ENCODE data around the gene EXOC4. TPM values are rescaled to one million over a fixed set of nuclear protein-coding genes. Genes with fewer than 3 reads are reported as not detected.

Gene EXOC4
- total and polyA plus RNA-seq, 7 donors = 7.6 to 63.0 (median 29.1) TPM

DNA sequence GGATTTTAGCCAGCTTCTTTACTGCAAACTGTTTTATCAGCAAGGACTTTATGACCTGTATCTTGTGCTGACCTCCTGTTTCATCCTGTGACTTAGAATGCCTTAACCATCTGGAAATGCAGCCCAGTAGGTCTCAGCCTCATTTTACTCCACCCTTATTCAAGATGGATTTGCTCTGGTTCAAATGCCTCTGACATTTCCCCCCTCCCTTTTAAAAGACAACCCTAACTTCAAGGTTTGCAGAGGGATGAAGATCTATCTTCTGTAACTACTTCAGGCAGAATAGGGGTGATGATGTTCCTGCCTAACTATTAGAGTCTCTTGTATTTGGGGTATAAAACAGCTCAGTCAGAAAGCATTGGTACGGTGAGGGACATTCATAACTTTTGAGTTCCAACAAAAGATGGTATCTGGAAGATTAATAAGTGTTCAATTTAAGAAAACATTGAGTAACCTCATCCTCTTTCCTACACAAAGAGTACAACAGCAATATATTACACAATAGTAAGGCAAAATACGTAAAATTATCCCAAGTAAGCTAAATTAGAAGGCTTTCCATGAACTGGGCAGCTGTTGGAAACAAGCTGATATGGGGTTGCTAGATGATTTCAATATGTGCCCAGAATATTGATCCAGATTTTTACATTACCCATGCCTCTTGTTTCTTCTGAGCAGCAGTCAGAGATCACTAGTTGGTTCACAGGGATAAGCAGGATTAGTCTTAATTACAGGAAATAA lies 834.3 kb downstream of the EXOC4 start:
- ATAC-seq (no peak), DNase-seq (no peak)
- no peaks in the 10 kb centered on the region for H3K9me3 ChIP-seq
- H3K4me1 ChIP-seq = no peaks in the 10 kb centered on the region
- TF ChIP-seq, protein P1, sequence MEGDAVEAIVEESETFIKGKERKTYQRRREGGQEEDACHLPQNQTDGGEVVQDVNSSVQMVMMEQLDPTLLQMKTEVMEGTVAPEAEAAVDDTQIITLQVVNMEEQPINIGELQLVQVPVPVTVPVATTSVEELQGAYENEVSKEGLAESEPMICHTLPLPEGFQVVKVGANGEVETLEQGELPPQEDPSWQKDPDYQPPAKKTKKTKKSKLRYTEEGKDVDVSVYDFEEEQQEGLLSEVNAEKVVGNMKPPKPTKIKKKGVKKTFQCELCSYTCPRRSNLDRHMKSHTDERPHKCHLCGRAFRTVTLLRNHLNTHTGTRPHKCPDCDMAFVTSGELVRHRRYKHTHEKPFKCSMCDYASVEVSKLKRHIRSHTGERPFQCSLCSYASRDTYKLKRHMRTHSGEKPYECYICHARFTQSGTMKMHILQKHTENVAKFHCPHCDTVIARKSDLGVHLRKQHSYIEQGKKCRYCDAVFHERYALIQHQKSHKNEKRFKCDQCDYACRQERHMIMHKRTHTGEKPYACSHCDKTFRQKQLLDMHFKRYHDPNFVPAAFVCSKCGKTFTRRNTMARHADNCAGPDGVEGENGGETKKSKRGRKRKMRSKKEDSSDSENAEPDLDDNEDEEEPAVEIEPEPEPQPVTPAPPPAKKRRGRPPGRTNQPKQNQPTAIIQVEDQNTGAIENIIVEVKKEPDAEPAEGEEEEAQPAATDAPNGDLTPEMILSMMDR (IDR thresholded peaks at IDR 0.05) = no peak
- H3K27me3 ChIP-seq (ENCODE audit: insufficient read depth in 3 of 3, low read length in 2 of 3) = no peaks in the 10 kb centered on the region
- no peak overlapping the region for H3K27ac ChIP-seq
- H3K36me3 ChIP-seq (ENCODE audit: insufficient read depth in 1 of 2, low read depth in 1 of 2) = no peaks in the 10 kb centered on the region
- 94 to 97% (median 96%) methylated on average over 2 of the region's 2 CpGs for WGBS, 3 donors
- H3K4me3 ChIP-seq = no peak overlapping the region
- intact Hi-C loops (cut with DNase I) = no loop called here

DNA sequence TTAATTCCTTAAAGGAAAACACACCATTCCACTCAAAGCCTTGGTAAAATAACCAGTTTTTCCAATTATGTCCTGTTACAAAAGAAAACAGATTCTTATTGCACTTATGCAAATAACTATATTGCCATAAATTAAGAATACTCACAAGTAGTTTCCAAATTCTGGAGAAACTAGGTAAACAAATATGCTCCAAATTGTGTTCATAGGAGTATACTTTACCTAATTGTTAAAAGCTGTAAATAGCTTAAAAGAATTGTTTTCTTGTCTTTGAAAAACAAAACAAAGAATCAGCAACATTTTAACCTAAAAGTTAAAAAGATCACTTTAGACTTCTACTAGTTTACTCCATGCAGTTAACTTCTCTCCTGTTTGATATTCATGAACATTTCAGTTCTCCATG lies 835.3 kb downstream of the EXOC4 start:
- TF ChIP-seq, protein P1 (IDR thresholded peaks at IDR 0.05) = no peak
- intact Hi-C loops (cut with DNase I) = no loop called here
- Histone ChIP-seq H3K27me3 (ENCODE audit: insufficient read depth in 3 of 3, low read length in 2 of 3) (no peaks in the 10 kb centered on the region), H3K4me3 (no peak overlapping the region), H3K9me3 (no peaks in the 10 kb centered on the region), H3K4me1 (no peaks in the 10 kb centered on the region), H3K27ac (no peak overlapping the region), H3K36me3 (ENCODE audit: insufficient read depth in 1 of 2, low read depth in 1 of 2) (no peaks in the 10 kb centered on the region)
- no peak for DNase-seq
- no peak for ATAC-seq

DNA sequence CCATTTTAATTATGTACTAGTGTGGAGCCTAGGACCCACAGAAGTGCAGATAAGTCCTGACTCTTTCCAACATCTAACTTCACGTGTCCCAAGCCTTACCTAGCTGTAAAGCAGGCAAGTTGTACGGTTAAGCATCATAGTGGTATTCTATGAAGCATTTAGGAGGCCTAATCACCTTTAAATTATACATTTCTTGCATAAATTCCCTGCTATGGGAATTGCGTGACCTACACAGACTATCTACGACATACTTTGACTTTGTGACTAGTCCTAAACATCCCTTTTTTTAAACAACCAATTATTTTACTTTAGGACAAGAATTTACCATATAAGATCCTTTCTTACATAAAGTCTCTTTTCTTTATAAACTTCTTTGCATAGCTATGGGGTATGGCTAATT lies 836.6 kb downstream of the EXOC4 start:
- H3K4me1 ChIP-seq = no peaks in the 10 kb centered on the region
- H3K36me3 ChIP-seq (ENCODE audit: insufficient read depth in 1 of 2, low read depth in 1 of 2) = no peaks in the 10 kb centered on the region
- ATAC-seq (no peak), DNase-seq (no peak)
- intact Hi-C loops (cut with DNase I) = no loop called here
- TF ChIP-seq, protein P1 (IDR thresholded peaks at IDR 0.05) = no peak
- no peaks in the 10 kb centered on the region for H3K27me3 ChIP-seq (ENCODE audit: insufficient read depth in 3 of 3, low read length in 2 of 3)
- H3K9me3 ChIP-seq = no peaks in the 10 kb centered on the region
- 71 to 80% (median 78%) methylated on average over 4 of the region's 4 CpGs for WGBS, 3 donors
- no peak overlapping the region for H3K4me3 ChIP-seq
- H3K27ac ChIP-seq = no peak overlapping the region

DNA sequence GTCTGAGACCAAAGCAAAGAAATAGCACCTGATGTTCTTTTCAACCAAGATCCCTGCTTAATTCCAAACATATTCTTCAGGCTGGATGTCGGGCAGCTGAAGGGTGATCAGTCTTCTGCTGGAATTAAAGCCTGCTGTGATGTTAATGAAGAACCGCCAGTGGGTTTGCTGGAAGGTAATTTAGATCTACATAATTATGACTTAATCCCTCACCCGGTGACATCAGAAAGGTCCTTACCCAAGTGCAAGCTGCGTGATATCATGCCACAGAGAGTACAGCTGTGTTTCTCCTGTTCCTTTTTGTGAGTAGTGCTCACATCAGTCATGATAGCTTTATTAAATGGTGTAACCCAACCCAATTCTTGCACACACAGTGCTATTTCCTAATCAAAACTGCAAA lies 845.2 kb downstream of the EXOC4 start:
- Histone ChIP-seq H3K4me3 (no peak overlapping the region), H3K36me3 (ENCODE audit: insufficient read depth in 1 of 2, low read depth in 1 of 2) (no peaks in the 10 kb centered on the region), H3K4me1 (no peaks in the 10 kb centered on the region), H3K9me3 (no peaks in the 10 kb centered on the region), H3K27me3 (ENCODE audit: insufficient read depth in 3 of 3, low read length in 2 of 3) (no peaks in the 10 kb centered on the region), H3K27ac (no peak overlapping the region)
- TF ChIP-seq, protein P1 (IDR thresholded peaks at IDR 0.05) = no peak
- ATAC-seq = no peak
- DNase-seq = no peak
- 79 to 81% (median 81%) methylated on average over 4 of the region's 4 CpGs for WGBS, 3 donors
- intact Hi-C loops (cut with DNase I) = no loop called here

DNA sequence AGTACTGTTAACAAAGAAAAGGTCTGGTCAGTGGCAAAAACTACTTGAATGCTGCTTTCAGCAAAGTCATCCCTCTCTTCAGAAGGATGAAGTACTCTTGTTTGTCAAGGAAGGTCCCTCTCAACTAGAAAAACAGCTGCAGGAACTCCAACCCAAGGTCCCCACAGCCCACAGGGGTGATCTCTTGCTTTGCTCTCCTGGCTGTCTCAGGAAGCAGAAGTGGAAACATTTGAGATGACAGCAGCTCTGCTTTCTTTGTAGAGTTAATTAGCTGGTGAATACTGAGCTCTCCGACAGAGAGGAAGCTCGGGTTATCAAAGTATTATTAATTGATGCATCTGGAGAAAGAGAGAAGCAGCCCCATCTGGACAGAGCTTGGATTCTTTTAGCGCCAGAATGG lies 848.8 kb downstream of the EXOC4 start:
- Histone ChIP-seq H3K4me3 (no peak overlapping the region), H3K27me3 (ENCODE audit: insufficient read depth in 3 of 3, low read length in 2 of 3) (no peaks in the 10 kb centered on the region), H3K36me3 (ENCODE audit: insufficient read depth in 1 of 2, low read depth in 1 of 2) (no peaks in the 10 kb centered on the region), H3K27ac (no peak overlapping the region), H3K9me3 (no peaks in the 10 kb centered on the region), H3K4me1 (no peaks in the 10 kb centered on the region)
- WGBS, 3 donors = 48 to 51% methylated on average over 3 of the region's 3 CpGs; no CpG with 5 or more reads in 1 of the 3 donors
- TF ChIP-seq, protein P1 (IDR thresholded peaks at IDR 0.05) = no peak
- intact Hi-C loops (cut with DNase I) = no loop called here
- DNase-seq (no peak), ATAC-seq (no peak)
